Measurements from ENCODE around the gene KCNC1.

Gene KCNC1

GRCh38 chr11:17769218-17769617, 34.6 kb downstream of the KCNC1 start:
- in situ Hi-C loops (cut with MboI; ENCODE audit: low sequenced_read_pairs): no loop called here

DNA sequence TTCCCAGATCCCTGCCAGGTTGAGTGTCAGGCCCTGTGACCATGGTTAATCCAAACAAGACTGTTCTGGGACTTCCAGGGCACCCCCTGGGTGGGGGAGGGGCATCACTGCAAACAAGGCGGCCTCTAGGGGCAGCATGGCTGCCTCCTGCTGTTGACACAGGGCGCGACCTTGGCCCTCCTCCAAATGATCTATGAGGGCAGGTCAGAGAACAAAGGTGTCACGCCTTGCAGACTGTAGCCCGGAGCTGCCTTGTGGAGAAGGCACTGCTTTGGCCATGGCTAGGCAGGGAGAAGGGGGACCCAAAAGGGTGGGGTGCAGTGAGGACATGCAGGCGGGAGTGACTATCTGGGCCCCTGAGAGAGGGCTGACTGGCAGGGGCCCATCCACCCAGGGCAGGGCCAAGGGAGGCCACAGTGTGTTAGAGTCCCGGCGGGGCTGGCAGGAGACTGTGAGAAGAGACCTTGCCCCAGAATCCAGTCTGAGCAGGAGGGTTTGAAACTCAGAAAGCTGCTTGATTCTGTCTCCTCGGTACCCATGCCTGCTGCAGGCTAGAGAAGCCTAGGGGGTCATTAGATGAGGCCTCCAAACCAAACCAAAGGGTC, 35.6 kb downstream of the KCNC1 start:
- in situ Hi-C loops (cut with MboI; ENCODE audit: low sequenced_read_pairs): no loop called here

DNA sequence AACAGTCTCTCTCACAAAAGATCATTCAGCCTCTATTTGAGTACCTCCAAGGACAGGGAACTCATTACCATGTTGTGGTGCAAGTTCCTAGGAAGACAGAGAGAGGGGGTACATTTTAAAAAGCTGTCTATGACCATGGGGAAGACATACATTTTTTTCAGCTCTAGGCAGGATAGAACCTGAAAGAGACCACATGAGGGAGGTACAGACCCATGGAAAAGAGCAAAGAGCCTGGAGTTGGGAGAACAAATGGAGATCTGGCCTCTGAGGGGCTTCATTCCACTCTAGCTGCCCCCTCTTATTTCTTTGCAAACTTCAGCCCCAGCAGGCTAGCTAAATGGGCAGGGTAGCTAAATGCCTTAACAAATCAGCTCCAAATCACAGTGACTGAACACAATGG, 36.3 kb downstream of the KCNC1 start:
- in situ Hi-C loops (cut with MboI; ENCODE audit: low sequenced_read_pairs): no loop called here

DNA sequence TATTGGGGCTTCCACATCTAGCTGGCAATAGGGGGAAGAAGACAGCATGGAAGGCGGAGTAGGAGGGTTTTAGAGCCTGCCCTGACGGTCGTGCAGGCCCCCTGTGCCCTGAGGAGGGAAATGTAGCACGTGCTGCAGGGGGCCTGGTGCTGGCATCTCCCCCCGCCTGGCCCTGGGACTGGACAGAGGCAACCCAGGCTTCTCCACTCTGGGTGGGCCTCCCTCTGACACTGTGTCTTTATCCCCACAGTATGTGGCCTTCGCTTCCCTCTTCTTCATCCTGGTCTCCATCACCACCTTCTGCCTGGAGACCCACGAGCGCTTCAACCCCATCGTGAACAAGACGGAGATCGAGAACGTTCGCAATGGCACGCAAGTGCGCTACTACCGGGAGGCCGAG, 36.8 kb downstream of the KCNC1 start:
- in situ Hi-C loops (cut with MboI; ENCODE audit: low sequenced_read_pairs): no loop called here

GRCh38 chr11:17771841-17772401, 37.3 kb downstream of the KCNC1 start:
- in situ Hi-C loops (cut with MboI; ENCODE audit: low sequenced_read_pairs): no loop called here

DNA sequence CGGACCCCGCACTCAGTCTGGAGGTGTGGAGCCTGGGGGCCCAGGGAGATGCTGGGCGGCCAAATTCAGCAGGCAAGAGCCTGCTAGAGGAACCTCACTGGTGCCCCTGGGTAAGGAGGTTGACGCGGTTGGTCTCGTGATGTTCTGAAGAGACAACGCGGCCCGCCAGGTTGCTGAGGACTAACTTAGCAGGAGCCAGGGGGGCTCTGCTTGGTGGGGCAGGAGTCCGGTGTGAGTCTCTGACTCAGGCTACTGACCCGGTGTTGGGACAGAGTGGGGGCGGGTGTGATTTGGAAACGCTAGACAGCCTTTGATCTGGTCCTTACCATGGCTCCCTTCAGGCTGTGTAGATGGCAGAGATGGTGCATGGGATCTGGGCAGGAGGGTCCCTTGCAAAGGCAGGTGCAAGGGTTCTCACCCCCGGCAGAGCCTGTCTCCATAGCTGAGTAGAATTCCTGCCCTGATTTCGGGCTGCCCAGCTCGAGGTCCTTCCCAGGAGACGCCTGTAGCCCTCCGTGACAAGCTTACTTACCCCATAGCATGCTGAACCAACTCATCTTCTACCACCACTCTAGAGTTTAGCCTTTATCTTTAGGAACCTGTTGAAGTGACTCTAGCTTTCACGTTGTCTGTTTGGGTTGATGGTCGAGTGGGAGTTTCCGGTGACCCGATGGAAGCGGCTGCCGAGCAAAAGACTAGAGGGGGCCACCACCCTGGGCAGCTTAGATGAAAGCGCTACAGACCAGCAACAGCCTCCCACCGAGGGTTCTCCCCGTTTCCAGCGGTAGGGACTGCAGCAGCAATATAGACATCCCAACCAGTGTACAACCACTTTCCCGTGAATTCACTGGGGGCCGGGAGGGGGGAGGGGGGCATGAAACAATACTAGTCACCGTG, 38.4 kb downstream of the KCNC1 start:
- in situ Hi-C loops (cut with MboI; ENCODE audit: low sequenced_read_pairs): no loop called here

GRCh38 chr11:17773674-17774073, 39.1 kb downstream of the KCNC1 start:
- in situ Hi-C loops (cut with MboI; ENCODE audit: low sequenced_read_pairs): no loop called here

DNA sequence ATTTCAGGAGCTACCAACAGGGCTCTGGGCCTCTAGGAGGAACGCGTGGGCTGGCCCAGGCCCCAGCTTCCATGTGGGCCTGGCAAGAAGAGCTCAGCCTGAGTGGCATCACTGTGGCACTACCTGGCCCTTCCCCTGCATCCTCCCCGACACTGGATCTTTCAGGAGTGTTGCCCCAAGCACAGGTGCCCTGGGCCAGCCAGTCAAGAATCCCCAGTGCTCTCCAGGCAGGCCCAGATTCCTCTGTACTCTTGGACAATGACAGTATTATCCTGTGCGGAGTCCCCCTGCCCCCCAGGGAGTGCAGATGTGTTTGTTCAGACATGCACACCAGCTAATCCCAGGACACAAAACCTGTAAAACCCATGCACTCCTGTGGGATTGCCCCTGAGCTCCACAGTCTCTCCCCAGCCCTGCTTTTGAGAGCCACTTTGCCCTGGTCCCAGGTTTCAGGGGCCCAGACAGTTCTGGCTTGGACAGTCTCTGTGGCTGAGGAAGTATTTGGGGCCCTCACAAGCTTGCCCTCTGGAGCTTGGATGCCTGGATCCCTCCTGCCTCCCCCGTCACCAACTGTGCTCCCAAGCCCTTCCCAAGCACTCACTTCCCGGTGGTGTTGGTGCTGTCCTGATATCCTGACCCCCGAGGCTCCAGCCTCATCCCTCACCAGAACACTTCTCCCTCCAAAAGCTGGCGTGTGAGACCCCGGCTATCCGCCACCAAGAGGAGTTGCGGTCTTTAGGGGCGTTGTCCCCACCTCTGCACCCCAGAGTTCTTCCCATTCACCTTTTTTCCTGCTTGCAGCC, 39.9 kb downstream of the KCNC1 start:
- in situ Hi-C loops (cut with MboI; ENCODE audit: low sequenced_read_pairs): no loop called here

DNA sequence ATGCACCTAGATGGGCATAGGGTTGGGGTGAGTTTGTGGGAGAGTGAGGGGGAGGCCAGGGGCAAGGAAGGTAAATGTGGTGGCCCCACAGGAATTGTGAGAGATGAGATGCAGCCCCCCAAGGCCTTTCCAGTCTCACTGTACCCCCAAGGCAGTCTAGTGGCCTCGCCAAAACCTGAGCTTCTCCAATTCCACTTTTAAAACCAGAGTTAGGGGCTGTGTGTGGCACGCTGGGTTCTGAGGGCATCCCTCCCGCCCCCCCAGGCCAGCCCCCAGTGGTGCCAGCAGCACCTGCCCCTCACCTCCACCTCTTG, 40.4 kb downstream of the KCNC1 start:
- in situ Hi-C loops (cut with MboI; ENCODE audit: low sequenced_read_pairs): no loop called here

GRCh38 chr11:17775507-17776211, 41.1 kb downstream of the KCNC1 start:
- in situ Hi-C loops (cut with MboI; ENCODE audit: low sequenced_read_pairs): no loop called here

- in situ Hi-C loops (cut with MboI; ENCODE audit: low sequenced_read_pairs): no loop called here
Measured at GRCh38 chr11:17776212-17776875, 41.8 kb downstream of the KCNC1 start.

GRCh38 chr11:17777086-17777737, 42.6 kb downstream of the KCNC1 start:
- in situ Hi-C loops (cut with MboI; ENCODE audit: low sequenced_read_pairs): no loop called here

GRCh38 chr11:17777738-17778091, 43.1 kb downstream of the KCNC1 start:
- in situ Hi-C loops (cut with MboI; ENCODE audit: low sequenced_read_pairs): no loop called here

GRCh38 chr11:17778352-17778751, 43.8 kb downstream of the KCNC1 start:
- in situ Hi-C loops (cut with MboI; ENCODE audit: low sequenced_read_pairs): no loop called here

DNA sequence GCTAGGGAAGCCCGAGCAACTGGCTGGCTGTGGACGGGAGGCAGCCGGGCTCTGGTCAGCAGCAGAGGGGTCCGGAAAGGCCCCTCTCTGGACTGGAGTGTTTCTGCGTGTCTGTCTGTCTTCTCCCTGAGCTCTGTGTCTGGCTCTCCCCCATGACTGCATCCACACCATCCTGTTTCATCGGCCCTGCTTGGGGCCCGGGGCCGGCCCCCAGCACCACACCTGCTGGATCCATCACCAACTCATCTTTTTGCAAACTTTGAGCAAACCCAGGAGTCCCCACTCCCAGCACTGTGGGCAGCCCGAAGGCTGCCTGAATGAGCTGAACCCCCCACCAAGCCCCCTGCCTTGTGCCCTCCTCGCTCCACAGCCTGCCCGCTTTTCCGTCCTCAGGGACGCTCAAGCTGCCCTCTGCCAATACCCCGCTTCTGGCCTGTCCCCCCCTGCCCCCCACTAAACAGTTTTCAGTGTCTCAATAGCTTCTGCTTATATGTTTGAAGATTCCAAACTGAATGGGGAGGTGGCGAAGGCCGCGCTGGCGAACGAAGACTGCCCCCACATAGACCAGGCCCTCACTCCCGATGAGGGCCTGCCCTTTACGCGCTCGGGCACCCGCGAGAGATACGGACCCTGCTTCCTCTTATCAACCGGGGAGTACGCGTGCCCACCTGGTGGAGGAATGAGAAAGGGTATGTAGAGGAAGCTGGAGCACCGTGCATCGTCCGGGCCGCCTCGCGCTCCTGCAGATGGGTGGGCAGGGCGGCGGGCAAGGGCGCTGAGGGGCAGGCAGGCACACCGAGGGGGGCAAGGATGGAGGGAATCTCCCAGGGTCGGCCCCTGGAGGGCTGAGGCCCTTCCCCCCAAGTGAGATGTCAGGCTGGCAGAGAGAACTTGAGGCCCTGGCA, 44.6 kb downstream of the KCNC1 start:
- in situ Hi-C loops (cut with MboI; ENCODE audit: low sequenced_read_pairs): no loop called here

- in situ Hi-C loops (cut with MboI; ENCODE audit: low sequenced_read_pairs): no loop called here
Measured at GRCh38 chr11:17779861-17780594, 45.4 kb downstream of the KCNC1 start.

- in situ Hi-C loops (cut with MboI; ENCODE audit: low sequenced_read_pairs): no loop called here
Measured at GRCh38 chr11:17780668-17781067, 46.1 kb downstream of the KCNC1 start.

DNA sequence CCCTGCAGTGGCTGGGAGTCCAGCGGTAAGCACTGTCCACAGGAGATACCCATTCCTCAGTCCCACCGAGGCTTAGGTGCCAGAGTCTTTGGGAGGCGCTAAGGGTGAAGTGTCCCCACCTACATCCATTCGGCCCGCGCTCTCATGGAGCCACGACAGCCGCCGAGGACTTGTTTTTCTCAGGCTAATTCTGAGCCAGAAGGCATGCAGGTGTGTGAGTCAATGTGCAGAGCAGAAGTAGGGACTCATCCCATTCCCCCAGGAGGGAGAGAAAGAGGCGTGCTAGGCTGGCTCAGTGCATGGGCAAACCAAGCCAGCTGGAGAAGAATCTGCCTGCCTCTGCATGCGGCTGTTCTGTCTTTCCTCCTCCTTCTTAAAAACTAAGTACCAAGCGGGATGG, 46.6 kb downstream of the KCNC1 start:
- in situ Hi-C loops (cut with MboI; ENCODE audit: low sequenced_read_pairs): no loop called here

All from HL-60/S4 treated with retinoic acid at 250 ng/mL for 4 days and 3 days (cell line).